Adrenal gland (tissue), 12 donors: ENCODE data around the gene WDR45B. TPM values are rescaled to one million over a fixed set of nuclear protein-coding genes. Genes with fewer than 3 reads are reported as not detected.

Experiments used
- DNase-seq, 7 donors: peaks; one replicate each; pipeline ENCODE4 v3.0.0-alpha.2; 2019 to 2020
- H3K27ac ChIP-seq, 5 donors: fragments of 200-600 bp; sonication (generic) in 4 of 5; 1 replicate in 3 of 5; 2 replicates in 2 of 5; pipeline versions ENCODE4 v1.5.1 to v1.8.0; 2016 to 2020; ENCODE audit warnings: mild to moderate bottlenecking in 1 of 5
- H3K27me3 ChIP-seq: fragments of 200-600 bp; 2 replicates; pipeline ENCODE4 v1.8.0; 2021
- H3K36me3 ChIP-seq, 2 donors: fragments of 200-600 bp; replicated peaks in 1 of 2; 1 replicate in 1 of 2; 2 replicates in 1 of 2; pipeline versions ENCODE4 v1.5.1 to v1.8.0; 2018 to 2022
- H3K4me1 ChIP-seq, 2 donors: fragments of 200-600 bp; replicated peaks in 1 of 2; 1 replicate in 1 of 2; 2 replicates in 1 of 2; pipeline versions ENCODE4 v1.5.1 to v1.8.0; 2018 to 2021
- H3K4me3 ChIP-seq, 4 donors: fragments of 200-600 bp; sonication (generic) in 3 of 4; one replicate each; pipeline ENCODE4 v1.5.1; 2016 to 2018
- H3K9me3 ChIP-seq, 3 donors: fragments of 200-600 bp; sonication (generic) in 1 of 3; replicated peaks in 1 of 3; 1 replicate in 2 of 3; 2 replicates in 1 of 3; pipeline versions ENCODE4 v1.5.1 to v1.8.0; 2016 to 2021
- POLR2A ChIP-seq, 2 donors: fragments of 450-650 bp; IDR thresholded peaks; one replicate each; pipeline ENCODE4 v1.6.1; 2017; ENCODE audit warnings: antibody characterized with exemption in 2 of 2, mild to moderate bottlenecking in 2 of 2, moderate library complexity in 1 of 2
- WGBS, 4 donors: extraction: QIAGEN DNeasy Blood & Tissue Kit in 2 of 4; methylation state at CpG; one replicate each; pipeline versions ENCODE4 v1.1.5 to v1.1.7; 2013 to 2017; 5-methylcytosine and 5-hydroxymethylcytosine counted together
- intact Hi-C, 2 donors: fragments of 100-400 bp; cut with DNase I; formaldehyde crosslinking; loops; one replicate each; pipeline versions ENCODE4 v1.14.1 to v1.15.0; 2022 to 2023
- polyA plus RNA-seq, 3 donors: library from polyadenylated mRNA; stranded (reverse); fragments of 200-250 nt in 2 of 3; fragments of 350-450 nt in 1 of 3; fragmentation: Illumina TruSeq in 1 of 3; extraction: RNeasy Lipid Tissue Mini Kit (QIAGEN cat#74804) in 1 of 3; gene quantifications; one replicate each; pipeline ENCODE4 v1.2.3, GENCODE V29; 2013 to 2014
- total RNA-seq, 9 donors: library from RNA; depleted of rRNA in 4 of 9; stranded (reverse); fragments of >200 nt in 4 of 9; fragments of 120-200 nt in 1 of 9; fragmentation: NEBNext Ultra II Directional in 1 of 9; extraction: Animal tissue kit (Norgen Biotek cat#: 25700) in 1 of 9; gene quantifications; one replicate each; pipeline versions ENCODE4 v1.1.0 to v1.2.4, GENCODE V29; 2013 to 2023
- TF ChIP-seq, protein P1 (sequence below), 6 experiments: fragments of 450-650 bp in 4 of 6; fragments of 200-600 bp in 2 of 6; sonication (generic) in 1 of 6; IDR thresholded peaks; 1 replicate in 5 of 6; 2 replicates in 1 of 6; pipeline versions ENCODE4 v1.5.1 to v1.8.0; 2016 to 2021; ENCODE audit warnings: antibody characterized with exemption in 6 of 6, mild to moderate bottlenecking in 2 of 6, moderate library complexity in 1 of 6
- donor health status: healthy with polysubstance abuse.
- donor health status: Bipolar disorder and iron deficiency.
- donor health status: DM: yes; HTN: yes; CAD: no.
- donor health status: DM: no; HTN: no; CAD: no.
- donor health status: DM: no; HTN: no; CAD: no.
- donor health status: DM: yes; HTN: yes; CAD: no.

The WDR45B gene
- total and polyA plus RNA-seq, 12 donors: 48.6 to 104 (median 73.3) TPM

- intact Hi-C loops: no loop called here
- Histone ChIP-seq H3K27ac (peak overlapping the region in 3 of 5 donors; percentile 2 to 65 (median 62)), H3K27me3 (no peaks in the 10 kb centered on the region), H3K4me3 (no peak overlapping the region), H3K36me3 (peaks cover 0 to 36% of the 10 kb centered on the region in 2 donors), H3K9me3 (no peaks in the 10 kb centered on the region), H3K4me1 (peaks cover 11 to 25% of the 10 kb centered on the region in 2 donors)
- no peak for DNase-seq
- TF ChIP-seq, protein P1, sequence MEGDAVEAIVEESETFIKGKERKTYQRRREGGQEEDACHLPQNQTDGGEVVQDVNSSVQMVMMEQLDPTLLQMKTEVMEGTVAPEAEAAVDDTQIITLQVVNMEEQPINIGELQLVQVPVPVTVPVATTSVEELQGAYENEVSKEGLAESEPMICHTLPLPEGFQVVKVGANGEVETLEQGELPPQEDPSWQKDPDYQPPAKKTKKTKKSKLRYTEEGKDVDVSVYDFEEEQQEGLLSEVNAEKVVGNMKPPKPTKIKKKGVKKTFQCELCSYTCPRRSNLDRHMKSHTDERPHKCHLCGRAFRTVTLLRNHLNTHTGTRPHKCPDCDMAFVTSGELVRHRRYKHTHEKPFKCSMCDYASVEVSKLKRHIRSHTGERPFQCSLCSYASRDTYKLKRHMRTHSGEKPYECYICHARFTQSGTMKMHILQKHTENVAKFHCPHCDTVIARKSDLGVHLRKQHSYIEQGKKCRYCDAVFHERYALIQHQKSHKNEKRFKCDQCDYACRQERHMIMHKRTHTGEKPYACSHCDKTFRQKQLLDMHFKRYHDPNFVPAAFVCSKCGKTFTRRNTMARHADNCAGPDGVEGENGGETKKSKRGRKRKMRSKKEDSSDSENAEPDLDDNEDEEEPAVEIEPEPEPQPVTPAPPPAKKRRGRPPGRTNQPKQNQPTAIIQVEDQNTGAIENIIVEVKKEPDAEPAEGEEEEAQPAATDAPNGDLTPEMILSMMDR (IDR thresholded peaks at IDR 0.05): no peak
- TF ChIP-seq POLR2A (IDR thresholded peaks at IDR 0.05): no peak
- 41 to 51% (median 50%) methylated on average over 20 to 21 of the region's 21 CpGs for WGBS, 4 donors
Observed at GRCh38 chr17:82602487-82602886, 45.8 kb downstream of the WDR45B start.

DNA sequence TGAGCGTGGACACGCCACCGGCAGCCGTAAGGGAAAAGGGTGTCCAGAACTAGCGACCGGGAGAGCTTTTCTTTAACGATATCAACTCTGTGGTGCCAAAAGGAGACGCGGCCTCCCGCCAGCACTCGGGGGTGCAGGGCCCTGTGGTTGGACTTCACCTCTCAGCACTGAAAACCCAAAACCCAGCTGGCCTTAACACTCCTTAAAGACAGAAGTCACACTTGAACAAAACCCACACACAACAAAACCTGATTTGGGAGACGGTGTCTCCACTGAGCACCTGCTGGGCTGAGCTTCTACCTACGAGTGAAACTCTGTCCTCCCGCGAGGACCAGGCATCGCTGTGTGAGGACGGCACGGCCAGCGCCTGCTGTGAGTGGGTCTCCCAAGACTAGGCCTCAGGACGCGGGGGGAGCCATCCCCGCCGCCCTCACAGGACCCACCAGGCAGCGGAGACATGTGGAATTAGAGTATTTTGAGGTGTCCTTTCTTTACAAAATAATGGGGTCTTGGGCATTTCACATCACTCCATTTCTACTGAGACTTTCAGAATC is 46.7 kb downstream of the WDR45B start:
- peaks cover 0 to 44% of the 10 kb centered on the region in 2 donors for H3K36me3 ChIP-seq
- DNase-seq: no peak
- no peak overlapping the region for H3K4me3 ChIP-seq
- no peaks in the 10 kb centered on the region for H3K9me3 ChIP-seq
- peaks cover 11 to 25% of the 10 kb centered on the region in 2 donors for H3K4me1 ChIP-seq
- peak overlapping the region in 2 of 5 donors; percentile 62 to 65 for H3K27ac ChIP-seq
- no peaks in the 10 kb centered on the region for H3K27me3 ChIP-seq
- 95 to 97% (median 97%) methylated on average over 10 to 24 of the region's 24 CpGs for WGBS, 4 donors
- no peak for TF ChIP-seq POLR2A (IDR thresholded peaks at IDR 0.05)
- TF ChIP-seq, protein P1 (IDR thresholded peaks at IDR 0.05): no peak
- intact Hi-C loops: no loop called here

- peaks cover 0 to 47% of the 10 kb centered on the region in 2 donors for H3K36me3 ChIP-seq
- no peak overlapping the region for H3K4me3 ChIP-seq
- whole genome bisulfite sequencing, 4 donors: 95 to 97% (median 97%) methylated on average over 31 to 37 of the region's 37 CpGs
- TF ChIP-seq POLR2A (IDR thresholded peaks at IDR 0.05): no peak
- TF ChIP-seq, protein P1 (IDR thresholded peaks at IDR 0.05): no peak
- intact Hi-C loops: no loop called here
- peaks cover 11 to 25% of the 10 kb centered on the region in 2 donors for H3K4me1 ChIP-seq
- no peak overlapping the region for H3K27ac ChIP-seq
- no peaks in the 10 kb centered on the region for H3K27me3 ChIP-seq
- peak in 1 of 7 donors; percentile 53 for DNase-seq
- no peaks in the 10 kb centered on the region for H3K9me3 ChIP-seq
Observed at GRCh38 chr17:82600731-82601446, 47.4 kb downstream of the WDR45B start.

GRCh38 chr17:82599674-82600661 is 48.3 kb downstream of the WDR45B start:
- 93 to 96% (median 96%) methylated on average over 9 to 26 of the region's 26 CpGs for WGBS, 4 donors
- peaks cover 11 to 25% of the 10 kb centered on the region in 2 donors for H3K4me1 ChIP-seq
- H3K9me3 ChIP-seq: no peaks in the 10 kb centered on the region
- H3K4me3 ChIP-seq: no peak overlapping the region
- no peak for TF ChIP-seq POLR2A (IDR thresholded peaks at IDR 0.05)
- TF ChIP-seq, protein P1 (IDR thresholded peaks at IDR 0.05): no peak
- intact Hi-C loops: no loop called here
- DNase-seq: no peak
- peaks cover 0 to 54% of the 10 kb centered on the region in 2 donors for H3K36me3 ChIP-seq
- H3K27me3 ChIP-seq: no peaks in the 10 kb centered on the region
- no peak overlapping the region for H3K27ac ChIP-seq
